GM12864 (cell line): ENCODE data around the gene NXNL2.

Experiments
- DNase-seq: peaks from one replicate; pipeline ENCODE4 v3.0.0-alpha.2; 2011; ENCODE audit warnings: low read depth
- H3K4me3 ChIP-seq: 2 replicates; pipeline ENCODE4 v1.5.1; 2011; ENCODE audit warnings: mild to moderate bottlenecking, low read depth, low read length, control low read depth
- CTCF ChIP-seq: IDR thresholded peaks from 2 replicates; pipeline ENCODE4 v1.5.1; 2011; ENCODE audit warnings: low read depth, mild to moderate bottlenecking, moderate library complexity, low read length, control low read depth, inconsistent platforms; ENCODE audit errors: missing control alignments

Gene NXNL2

GRCh38 chr9:88537761-88538091, 2.7 kb downstream of the NXNL2 start:
- no peak for DNase-seq

GRCh38 chr9:88538311-88539085, 3.5 kb downstream of the NXNL2 start:
- no peak for DNase-seq
- no peak overlapping the region for H3K4me3 ChIP-seq
- TF ChIP-seq CTCF = no peak

More at GRCh38 chr9:88537761-88538091, 2.7 kb downstream of the NXNL2 start:
- H3K4me3 ChIP-seq = no peak overlapping the region
- no peak for TF ChIP-seq CTCF

GRCh38 chr9:88539246-88539645, 4.3 kb downstream of the NXNL2 start:
- DNase-seq = no peak
- no peak for TF ChIP-seq CTCF
- H3K4me3 ChIP-seq = no peak overlapping the region

GRCh38 chr9:88540251-88540763, 5.3 kb downstream of the NXNL2 start:
- no peak overlapping the region for H3K4me3 ChIP-seq
- DNase-seq = no peak
- no peak for TF ChIP-seq CTCF

- no peak for TF ChIP-seq CTCF
- DNase-seq = no peak
- H3K4me3 ChIP-seq = no peak overlapping the region
Observed at GRCh38 chr9:88544245-88544644, 9.3 kb downstream of the NXNL2 start.

GRCh38 chr9:88551546-88552137, 16.7 kb downstream of the NXNL2 start:
- no peak for DNase-seq
- no peak overlapping the region for H3K4me3 ChIP-seq
- no peak for TF ChIP-seq CTCF

- no peak overlapping the region for H3K4me3 ChIP-seq
- DNase-seq = no peak
- TF ChIP-seq CTCF = no peak
Observed at GRCh38 chr9:88553350-88553749, 18.4 kb downstream of the NXNL2 start.
